ENCODE results near the gene TIMM8A.

- TF ChIP-seq EP300 (IDR thresholded peaks at IDR 0.05) (no peak), CTCF (IDR thresholded peaks at IDR 0.05) (no peak), POLR2A (IDR thresholded peaks at IDR 0.05) (no peak)
These were observed 636 bp upstream of the TIMM8A start for GRCh38 chrX:101349193-101349562.

Measured in ovary (tissue), 3 donors.